HepG2 (cell line): Measurements from ENCODE around the gene NOXO1. TPM values are rescaled to one million over a fixed set of nuclear protein-coding genes. Genes with fewer than 3 reads are reported as not detected.

Source experiments
- CENPX ChIP-seq: sonication (generic); formaldehyde crosslinking; IDR thresholded peaks from 2 replicates; pipeline ENCODE4 v1.9.0; 2021; ENCODE audit warnings: mild to moderate bottlenecking, missing genetic modification reagents, moderate library complexity
- ELF4 ChIP-seq: sonication (generic); formaldehyde crosslinking; IDR thresholded peaks from 2 replicates; pipeline ENCODE4 v1.5.0; 2020; ENCODE audit warnings: missing genetic modification reagents, mild to moderate bottlenecking, moderate library complexity, borderline replicate concordance
- FOXO4 ChIP-seq: sonication (generic); formaldehyde crosslinking; conservative IDR thresholded peaks from 2 replicates; pipeline ENCODE4 v1.8.1; 2023; ENCODE audit warnings: missing genetic modification reagents
- HOXA3 ChIP-seq: sonication (generic); formaldehyde crosslinking; IDR thresholded peaks from 2 replicates; pipeline ENCODE4 v1.5.0; 2020; ENCODE audit warnings: missing genetic modification reagents
- HOXA9 ChIP-seq: sonication (generic); formaldehyde crosslinking; IDR thresholded peaks from 2 replicates; pipeline ENCODE4 v1.8.1; 2022; ENCODE audit warnings: missing genetic modification reagents, mild to moderate bottlenecking, moderate library complexity, borderline replicate concordance
- IRX3 ChIP-seq: sonication (generic); formaldehyde crosslinking; IDR thresholded peaks from 2 replicates; pipeline ENCODE4 v1.8.1; 2023; ENCODE audit warnings: mild to moderate bottlenecking, low read depth, missing genetic modification reagents, borderline replicate concordance
- JUNB ChIP-seq: sonication (generic); formaldehyde crosslinking; IDR thresholded peaks from 2 replicates; pipeline ENCODE4 v1.8.0; 2022; ENCODE audit warnings: missing genetic modification reagents, mild to moderate bottlenecking, borderline replicate concordance
- MYPOP ChIP-seq: sonication (generic); formaldehyde crosslinking; IDR thresholded peaks from 2 replicates; pipeline ENCODE4 v1.8.1; 2023; ENCODE audit warnings: mild to moderate bottlenecking, moderate library complexity, missing genetic modification reagents
- NFE2L1 ChIP-seq: sonication (generic); formaldehyde crosslinking; IDR thresholded peaks from 2 replicates; pipeline ENCODE4 v1.4.0; 2020; ENCODE audit warnings: missing genetic modification reagents, mild to moderate bottlenecking, borderline replicate concordance
- NFKBIZ ChIP-seq: IDR thresholded peaks from 2 replicates; pipeline ENCODE4 v1.6.1; 2018; ENCODE audit warnings: missing genetic modification reagents, missing compliant biosample characterization
- SATB2 ChIP-seq: sonication (generic); formaldehyde crosslinking; IDR thresholded peaks from 2 replicates; pipeline ENCODE4 v1.5.0; 2020; ENCODE audit warnings: missing genetic modification reagents
- SOX13 ChIP-seq, 3 experiments: fragments of 450-650 bp in 1 of 3; sonication (generic) in 1 of 3; formaldehyde crosslinking in 1 of 3; IDR thresholded peaks in 2 of 3; conservative IDR thresholded peaks in 1 of 3; 2 replicates each; pipeline versions ENCODE4 v1.5.0 to v1.6.1; 2016 to 2020; ENCODE audit warnings: antibody characterized with exemption in 1 of 3, mild to moderate bottlenecking in 1 of 3, missing compliant biosample characterization in 1 of 3, missing genetic modification reagents in 1 of 3, moderate library complexity in 1 of 3
- TBX2 ChIP-seq: sonication (generic); formaldehyde crosslinking; IDR thresholded peaks from 2 replicates; pipeline ENCODE4 v1.5.0; 2020; ENCODE audit warnings: missing genetic modification reagents, mild to moderate bottlenecking, borderline replicate concordance
- ZFYVE20 ChIP-seq: sonication (generic); formaldehyde crosslinking; IDR thresholded peaks from 2 replicates; pipeline ENCODE4 v1.8.0; 2023; ENCODE audit warnings: low read depth, mild to moderate bottlenecking, moderate library complexity, missing genetic modification reagents, borderline replicate concordance
- ZNF138 ChIP-seq: sonication (generic); formaldehyde crosslinking; IDR thresholded peaks from 2 replicates; pipeline ENCODE4 v1.5.0; 2020; ENCODE audit warnings: mild to moderate bottlenecking, low read depth, missing genetic modification reagents
- ZNF282 ChIP-seq: fragments of 450-650 bp; IDR thresholded peaks from 2 replicates; pipeline ENCODE4 v1.6.1; 2018; ENCODE audit not compliant: partially characterized antibody
- ZNF333 ChIP-seq: sonication (generic); formaldehyde crosslinking; IDR thresholded peaks from 2 replicates; pipeline ENCODE4 v1.4.0; 2020; ENCODE audit warnings: mild to moderate bottlenecking, missing genetic modification reagents, borderline replicate concordance
- ZNF34 ChIP-seq: sonication (generic); formaldehyde crosslinking; IDR thresholded peaks from 2 replicates; pipeline ENCODE4 v1.4.0; 2020; ENCODE audit warnings: mild to moderate bottlenecking, missing genetic modification reagents, borderline replicate concordance
- ZNF383 ChIP-seq: sonication (generic); formaldehyde crosslinking; IDR thresholded peaks from 2 replicates; pipeline ENCODE4 v1.4.0; 2020; ENCODE audit warnings: missing genetic modification reagents, mild to moderate bottlenecking, borderline replicate concordance
- ZNF546 ChIP-seq: sonication (generic); formaldehyde crosslinking; conservative IDR thresholded peaks from 2 replicates; pipeline ENCODE4 v1.8.1; 2023; ENCODE audit warnings: mild to moderate bottlenecking, missing genetic modification reagents
- polyA plus RNA-seq, 8 experiments: library from polyadenylated mRNA; depleted of rRNA in 3 of 8; stranded (reverse) in 7 of 8; unstranded in 1 of 8; fragments of >200 nt; fragmentation: Illumina TruSeq in 4 of 8; extraction: Trizol in 4 of 8; gene quantifications; 2 replicates each; pipeline versions ENCODE4 v1.2.1 to v1.2.3, GENCODE V29; 2011 to 2016; ENCODE audit warnings: low read depth in 4 of 8, missing spikeins in 1 of 8, mixed read lengths in 1 of 8; ENCODE audit not compliant: insufficient read depth in 1 of 8
- total RNA-seq, 5 experiments: library from RNA; depleted of rRNA; stranded (reverse); fragments of >200 nt; fragmentation: Illumina TruSeq; extraction: Trizol; gene quantifications; 2 replicates each; pipeline ENCODE4 v1.2.3, GENCODE V29; 2016; ENCODE audit warnings: low read depth in 1 of 5
- TF ChIP-seq, protein P1 (sequence below): sonication (generic); formaldehyde crosslinking; IDR thresholded peaks from 2 replicates; pipeline ENCODE4 v1.9.0; 2021; ENCODE audit warnings: missing genetic modification reagents, mild to moderate bottlenecking, borderline replicate concordance
- TF ChIP-seq, protein P2 (sequence below), 2 experiments: fragments of 450-650 bp in 1 of 2; sonication (generic) in 1 of 2; formaldehyde crosslinking; IDR thresholded peaks; 2 replicates each; pipeline versions ENCODE4 v1.5.0 to v1.8.0; 2020 to 2022; ENCODE audit warnings: mild to moderate bottlenecking in 1 of 2, missing genetic modification reagents in 1 of 2

NOXO1 gene
- total and polyA plus RNA-seq, 2 of the 13 experiments (the other 11 are each of a cell fraction or from before 2014, with no cell fraction given), result 0.69 to 1.4 TPM

- TF ChIP-seq, protein P1, sequence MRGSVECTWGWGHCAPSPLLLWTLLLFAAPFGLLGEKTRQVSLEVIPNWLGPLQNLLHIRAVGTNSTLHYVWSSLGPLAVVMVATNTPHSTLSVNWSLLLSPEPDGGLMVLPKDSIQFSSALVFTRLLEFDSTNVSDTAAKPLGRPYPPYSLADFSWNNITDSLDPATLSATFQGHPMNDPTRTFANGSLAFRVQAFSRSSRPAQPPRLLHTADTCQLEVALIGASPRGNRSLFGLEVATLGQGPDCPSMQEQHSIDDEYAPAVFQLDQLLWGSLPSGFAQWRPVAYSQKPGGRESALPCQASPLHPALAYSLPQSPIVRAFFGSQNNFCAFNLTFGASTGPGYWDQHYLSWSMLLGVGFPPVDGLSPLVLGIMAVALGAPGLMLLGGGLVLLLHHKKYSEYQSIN (CRISPR knock-in tag), result no peak
- 0 out of 2 replicates have a peak, but pooled peaks have one; percentile 58 for TF ChIP-seq ZFYVE20 (CRISPR knock-in tag)
- TF ChIP-seq, protein P2, sequence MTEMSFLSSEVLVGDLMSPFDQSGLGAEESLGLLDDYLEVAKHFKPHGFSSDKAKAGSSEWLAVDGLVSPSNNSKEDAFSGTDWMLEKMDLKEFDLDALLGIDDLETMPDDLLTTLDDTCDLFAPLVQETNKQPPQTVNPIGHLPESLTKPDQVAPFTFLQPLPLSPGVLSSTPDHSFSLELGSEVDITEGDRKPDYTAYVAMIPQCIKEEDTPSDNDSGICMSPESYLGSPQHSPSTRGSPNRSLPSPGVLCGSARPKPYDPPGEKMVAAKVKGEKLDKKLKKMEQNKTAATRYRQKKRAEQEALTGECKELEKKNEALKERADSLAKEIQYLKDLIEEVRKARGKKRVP (CRISPR knock-in tag; IDR thresholded peaks at IDR 0.05), result peak in 1 of 2 experiments; percentile 41; a peak in 1 of 4 replicates
- no peak for TF ChIP-seq FOXO4 (CRISPR knock-in tag)
- TF ChIP-seq CENPX (CRISPR knock-in tag), result no peak
- TF ChIP-seq NFE2L1 (CRISPR knock-in tag), result peak; percentile 40; the same call in 1 of the 2 replicates
- 0 out of 2 replicates have a peak, but pooled peaks have one; percentile 32 for TF ChIP-seq NFKBIZ
- TF ChIP-seq ZNF282, result no peak
- no peak for TF ChIP-seq JUNB
- peak; percentile 86 for TF ChIP-seq TBX2 (CRISPR knock-in tag)
- no peak; the same call in 1 of the 2 replicates for TF ChIP-seq ZNF138 (CRISPR knock-in tag)
- no peak for TF ChIP-seq SOX13 (IDR thresholded peaks at IDR 0.05)
- no peak for TF ChIP-seq SOX13 (CRISPR knock-in tag; conservative IDR thresholded peaks at IDR 0.05 in 1 of 2, IDR thresholded peaks at IDR 0.05 in 1 of 2)
- peak; percentile 96 for TF ChIP-seq HOXA3 (CRISPR knock-in tag)
- no peak for TF ChIP-seq ZNF383
- TF ChIP-seq IRX3, result 0 out of 2 replicates have a peak, but pooled peaks have one; percentile 27
- TF ChIP-seq MYPOP (CRISPR knock-in tag), result peak; percentile 100
- no peak for TF ChIP-seq ZNF34
- TF ChIP-seq SATB2 (CRISPR knock-in tag), result no peak
- TF ChIP-seq ELF4 (CRISPR knock-in tag), result no peak
- peak; percentile 82 for TF ChIP-seq ZNF546 (CRISPR knock-in tag)
- TF ChIP-seq HOXA9 (CRISPR knock-in tag), result no peak
- 0 out of 2 replicates have a peak, but pooled peaks have one; percentile 48 for TF ChIP-seq ZNF333 (CRISPR knock-in tag)
Observed at GRCh38 chr16:1983544-1984346, 2.5 kb upstream of the NOXO1 start, which contains the start of gene GFER (continued).
